Measurements from ENCODE around the gene CSTF3.

DNA sequence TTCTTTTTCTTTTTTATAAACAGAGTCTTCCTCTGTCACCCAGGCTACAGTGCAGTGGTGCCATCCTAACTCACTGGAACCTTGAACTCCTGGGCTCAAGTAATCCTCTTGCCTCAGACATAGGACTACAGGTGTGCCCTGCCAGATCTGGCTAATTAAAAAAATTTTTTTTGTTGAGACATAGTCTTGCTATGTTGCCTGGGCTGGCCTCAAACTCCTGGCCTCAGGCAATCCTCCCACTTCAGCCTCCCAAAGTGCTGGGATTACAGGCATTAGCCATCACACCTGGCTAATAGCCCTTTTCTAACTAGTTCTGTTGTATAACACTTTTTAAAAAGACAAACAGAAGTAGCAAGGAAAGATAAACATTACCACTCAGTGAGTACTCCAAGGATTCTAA, 57.4 kb downstream of the CSTF3 start:
- TF ChIP-seq SIN3A (IDR thresholded peaks at IDR 0.05; ENCODE audit: borderline replicate concordance in 2 of 2, control insufficient read depth in 1 of 2, low read depth in 2 of 2, low read length in 2 of 2) (no peak), MAFF (IDR thresholded peaks at IDR 0.05; ENCODE audit: low read length) (no peak), ZZZ3 (IDR thresholded peaks at IDR 0.05) (no peak), ZFX (CRISPR knock-in tag; IDR thresholded peaks at IDR 0.05) (no peak), ZNF311 (CRISPR knock-in tag; IDR thresholded peaks at IDR 0.05) (no peak), POLR2A (conservative IDR thresholded peaks at IDR 0.05) (no peak), TAF1 (IDR thresholded peaks at IDR 0.05; ENCODE audit: control insufficient read depth, extremely low read depth, insufficient read depth, low read length, severe bottlenecking) (no peak), RERE (CRISPR knock-in tag; IDR thresholded peaks at IDR 0.05; ENCODE audit: borderline replicate concordance) (no peak), ZNF239 (CRISPR knock-in tag; IDR thresholded peaks at IDR 0.05) (no peak), JUN (IDR thresholded peaks at IDR 0.05; ENCODE audit: borderline replicate concordance, low read depth, low read length) (no peak), JUN (CRISPR knock-in tag; IDR thresholded peaks at IDR 0.05; ENCODE audit: borderline replicate concordance) (no peak)
